ENCODE measurements around the gene DISC1.

DNA sequence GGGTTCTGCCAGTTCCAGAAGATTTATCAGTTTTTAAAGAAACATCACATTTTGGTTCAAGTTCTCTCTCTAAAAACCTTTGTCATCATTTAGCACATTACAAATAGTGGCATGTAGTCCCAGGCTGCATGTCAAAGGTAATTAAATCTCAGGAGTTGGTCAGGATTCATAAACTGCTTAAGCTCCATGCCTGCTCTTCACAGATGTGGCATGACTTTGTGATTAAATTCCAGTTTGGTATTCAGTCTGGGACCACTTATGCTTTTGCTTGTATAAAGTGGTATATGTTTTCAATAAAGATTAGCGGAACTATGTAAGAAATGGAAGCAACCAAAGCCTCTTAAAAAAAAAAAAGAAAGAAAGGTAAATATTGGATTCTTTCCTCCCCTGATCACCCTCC is 408.0 kb downstream of the DISC1 start:
- TF ChIP-seq, protein P1, sequence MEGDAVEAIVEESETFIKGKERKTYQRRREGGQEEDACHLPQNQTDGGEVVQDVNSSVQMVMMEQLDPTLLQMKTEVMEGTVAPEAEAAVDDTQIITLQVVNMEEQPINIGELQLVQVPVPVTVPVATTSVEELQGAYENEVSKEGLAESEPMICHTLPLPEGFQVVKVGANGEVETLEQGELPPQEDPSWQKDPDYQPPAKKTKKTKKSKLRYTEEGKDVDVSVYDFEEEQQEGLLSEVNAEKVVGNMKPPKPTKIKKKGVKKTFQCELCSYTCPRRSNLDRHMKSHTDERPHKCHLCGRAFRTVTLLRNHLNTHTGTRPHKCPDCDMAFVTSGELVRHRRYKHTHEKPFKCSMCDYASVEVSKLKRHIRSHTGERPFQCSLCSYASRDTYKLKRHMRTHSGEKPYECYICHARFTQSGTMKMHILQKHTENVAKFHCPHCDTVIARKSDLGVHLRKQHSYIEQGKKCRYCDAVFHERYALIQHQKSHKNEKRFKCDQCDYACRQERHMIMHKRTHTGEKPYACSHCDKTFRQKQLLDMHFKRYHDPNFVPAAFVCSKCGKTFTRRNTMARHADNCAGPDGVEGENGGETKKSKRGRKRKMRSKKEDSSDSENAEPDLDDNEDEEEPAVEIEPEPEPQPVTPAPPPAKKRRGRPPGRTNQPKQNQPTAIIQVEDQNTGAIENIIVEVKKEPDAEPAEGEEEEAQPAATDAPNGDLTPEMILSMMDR (conservative IDR thresholded peaks at IDR 0.05; ENCODE audit: low read depth, low read length): no peak
- no peak for TF ChIP-seq EZH2 (IDR thresholded peaks at IDR 0.05; ENCODE audit: borderline replicate concordance, low read depth, low read length, poor library complexity, severe bottlenecking)
